Breast epithelium (tissue), 3 donors: Measurements from ENCODE around the gene CALN1.

ENCODE experiments used
- CTCF ChIP-seq, 3 donors: fragments of 450-650 bp; IDR thresholded peaks; one replicate each; pipeline ENCODE4 v1.5.1; 2016 to 2017; ENCODE audit warnings: antibody characterized with exemption in 3 of 3, mild to moderate bottlenecking in 3 of 3, moderate library complexity in 3 of 3
- POLR2A ChIP-seq: fragments of 450-650 bp; IDR thresholded peaks from one replicate; pipeline ENCODE4 v1.6.1; 2016; ENCODE audit warnings: antibody characterized with exemption, mild to moderate bottlenecking, moderate library complexity
- POLR2AphosphoS5 ChIP-seq, 3 donors: sonication (generic); formaldehyde crosslinking; IDR thresholded peaks; one replicate each; pipeline ENCODE4 v1.6.1; 2017; ENCODE audit warnings: antibody characterized with exemption in 3 of 3

GRCh38 chr7:71746006-71746405 lies 666.1 kb downstream of the CALN1 start:
- TF ChIP-seq POLR2A, result no peak
- TF ChIP-seq CTCF (IDR thresholded peaks at IDR 0.05), result no peak
- no peak for TF ChIP-seq POLR2AphosphoS5 (IDR thresholded peaks at IDR 0.05)
